Spinal cord (tissue), 10 donors: Measurements from ENCODE around the gene LLGL2. TPM values are rescaled to one million over a fixed set of nuclear protein-coding genes. Genes with fewer than 3 reads are reported as not detected.

Source experiments
- DNase-seq, 6 donors: peaks; one replicate each; pipeline versions ENCODE4 v3.0.0 to v3.0.0-alpha.2; 2013 to 2015; ENCODE audit warnings: low spot score in 6 of 6, low read depth in 4 of 6
- H3K27ac ChIP-seq: one replicate; pipeline ENCODE4 v1.5.1; 2013; ENCODE audit warnings: low read depth, low read length, control low read depth
- H3K27me3 ChIP-seq: one replicate; pipeline ENCODE4 v1.6.1; 2013; ENCODE audit warnings: low read length; ENCODE audit not compliant: control insufficient read depth, insufficient read depth
- H3K36me3 ChIP-seq: one replicate; pipeline ENCODE4 v1.6.1; 2013; ENCODE audit warnings: low read length; ENCODE audit not compliant: control insufficient read depth, insufficient read depth
- H3K4me1 ChIP-seq: one replicate; pipeline ENCODE4 v1.6.1; 2013; ENCODE audit warnings: low read length; ENCODE audit not compliant: control insufficient read depth, insufficient read depth
- H3K4me3 ChIP-seq: one replicate; pipeline ENCODE4 v1.5.1; 2013; ENCODE audit warnings: low read depth, low read length, control low read depth
- H3K9me3 ChIP-seq: one replicate; pipeline ENCODE4 v1.6.1; 2013; ENCODE audit warnings: low read length; ENCODE audit not compliant: control insufficient read depth, insufficient read depth
- WGBS: methylation state at CpG from one replicate; pipeline ENCODE4 v1.1.5; 2013; ENCODE audit warnings: missing lambda C conversion rate; ENCODE audit not compliant: insufficient coverage; 5-methylcytosine and 5-hydroxymethylcytosine counted together
- polyA plus RNA-seq, 2 donors: library from polyadenylated mRNA; unstranded; fragments of 120-200 nt; gene quantifications; one replicate each; pipeline ENCODE4 v1.2.1, GENCODE V29; 2013; ENCODE audit not compliant: insufficient read length in 2 of 2
- total RNA-seq, 2 donors: library from RNA; depleted of rRNA in 1 of 2; stranded (reverse); fragments of 120-200 nt in 1 of 2; fragments of >200 nt in 1 of 2; gene quantifications; one replicate each; pipeline versions ENCODE4 v1.2.3 to v1.2.4, GENCODE V29; 2013 to 2014
- donor health status: healthy.

LLGL2 gene
- total and polyA plus RNA-seq, 4 donors = 2.0 to 9.9 (median 5.7) TPM

DNA sequence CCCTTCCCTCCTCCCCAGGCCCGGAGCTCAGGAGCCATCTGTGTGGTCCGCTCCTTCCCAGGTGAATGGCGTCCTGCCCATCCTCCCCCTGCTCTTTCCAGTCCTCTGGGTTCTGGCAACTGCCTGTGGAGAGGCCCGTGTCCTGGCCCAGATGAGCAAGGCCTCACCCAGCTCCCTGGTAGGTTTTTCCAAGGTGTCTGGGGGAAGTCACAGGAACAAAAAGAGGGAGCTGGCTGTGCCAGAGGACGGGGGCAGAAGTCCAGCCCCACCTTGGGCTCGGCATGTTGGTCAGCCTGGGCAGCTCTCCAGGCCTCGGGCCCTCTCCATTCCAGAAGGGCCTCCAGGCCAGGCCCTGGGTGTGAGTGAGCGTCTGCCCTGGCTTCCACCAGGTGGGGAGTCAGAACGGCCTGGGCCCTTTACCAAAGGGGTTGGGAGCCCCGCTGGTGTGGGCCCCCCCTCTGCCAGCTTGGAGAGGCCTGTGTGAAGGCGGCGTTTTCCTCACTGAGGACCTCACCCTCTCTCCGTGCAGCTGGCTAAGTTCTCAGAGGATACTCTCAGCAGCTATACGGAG is 35.2 kb upstream of the LLGL2 start:
- H3K4me1 ChIP-seq = peaks cover 36% of the 10 kb centered on the region
- H3K27ac ChIP-seq = no peak overlapping the region
- WGBS = 80% methylated on average over 14 of the region's 14 CpGs
- no peaks in the 10 kb centered on the region for H3K9me3 ChIP-seq
- no peak for DNase-seq
- H3K4me3 ChIP-seq = no peak overlapping the region
- no peaks in the 10 kb centered on the region for H3K27me3 ChIP-seq
- H3K36me3 ChIP-seq = peaks cover 97% of the 10 kb centered on the region

DNA sequence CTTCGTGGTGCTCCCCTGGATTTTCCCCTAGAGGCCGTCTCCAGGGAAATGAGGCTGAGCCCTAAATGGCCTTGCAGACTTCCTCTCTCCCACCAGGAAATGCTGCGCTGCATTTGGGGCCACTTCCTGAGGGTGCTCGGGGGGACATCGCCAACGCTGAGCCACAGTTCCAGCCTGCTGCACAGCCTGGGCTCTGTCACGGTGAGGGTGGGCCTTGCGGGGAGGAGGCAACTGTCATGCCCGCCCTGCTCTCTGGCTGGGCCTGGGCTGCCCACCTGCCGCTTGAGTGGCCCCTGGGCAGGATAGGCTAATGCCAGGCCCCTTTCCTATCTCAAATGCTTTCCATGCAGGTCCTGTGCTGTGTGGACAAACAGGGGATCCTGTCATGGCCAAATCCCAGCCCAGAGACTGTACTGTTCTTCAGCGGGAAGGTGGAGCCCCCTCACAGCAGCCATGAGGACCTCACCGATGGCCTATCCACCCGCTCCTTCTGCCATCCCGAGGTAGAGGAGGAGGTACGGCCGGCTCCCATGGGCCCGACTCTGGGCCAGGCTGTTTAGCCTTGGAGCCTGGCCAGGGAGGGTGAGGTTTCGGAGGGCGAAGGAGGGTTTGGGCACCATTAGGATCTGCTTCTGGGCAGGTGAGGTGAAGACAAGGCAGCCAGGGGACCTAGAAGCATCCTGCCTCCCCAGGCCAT is 34.4 kb upstream of the LLGL2 start:
- 92% methylated on average over 19 of the region's 19 CpGs for WGBS
- Histone ChIP-seq H3K36me3 (peaks cover 97% of the 10 kb centered on the region), H3K27me3 (no peaks in the 10 kb centered on the region), H3K27ac (no peak overlapping the region), H3K4me1 (peaks cover 27% of the 10 kb centered on the region), H3K9me3 (no peaks in the 10 kb centered on the region), H3K4me3 (no peak overlapping the region)
- no peak for DNase-seq

DNA sequence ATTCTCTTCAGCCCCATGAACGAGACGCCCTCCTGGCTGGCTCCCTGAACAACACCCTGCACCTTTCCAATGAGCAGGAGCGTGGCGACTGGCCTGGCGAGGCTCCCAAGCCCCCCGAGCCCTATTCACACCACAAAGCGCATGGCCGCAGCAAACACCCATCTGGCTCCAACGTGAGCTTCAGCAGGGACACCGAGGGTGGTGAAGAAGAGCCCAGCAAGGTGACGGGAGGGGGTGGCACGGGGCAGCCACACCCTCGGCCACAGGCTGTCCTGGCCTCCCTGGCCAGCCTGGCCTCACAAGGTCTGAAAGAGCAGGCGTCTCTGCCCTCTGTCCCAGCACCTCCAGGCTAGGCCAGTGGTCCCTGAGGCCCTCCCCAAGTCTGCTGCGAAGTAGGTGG is 33.8 kb upstream of the LLGL2 start:
- 86% methylated on average over 11 of the region's 15 CpGs for WGBS
- no peaks in the 10 kb centered on the region for H3K9me3 ChIP-seq
- peaks cover 97% of the 10 kb centered on the region for H3K36me3 ChIP-seq
- no peak overlapping the region for H3K27ac ChIP-seq
- no peak overlapping the region for H3K4me3 ChIP-seq
- peaks cover 22% of the 10 kb centered on the region for H3K4me1 ChIP-seq
- no peaks in the 10 kb centered on the region for H3K27me3 ChIP-seq
- no peak for DNase-seq

DNA sequence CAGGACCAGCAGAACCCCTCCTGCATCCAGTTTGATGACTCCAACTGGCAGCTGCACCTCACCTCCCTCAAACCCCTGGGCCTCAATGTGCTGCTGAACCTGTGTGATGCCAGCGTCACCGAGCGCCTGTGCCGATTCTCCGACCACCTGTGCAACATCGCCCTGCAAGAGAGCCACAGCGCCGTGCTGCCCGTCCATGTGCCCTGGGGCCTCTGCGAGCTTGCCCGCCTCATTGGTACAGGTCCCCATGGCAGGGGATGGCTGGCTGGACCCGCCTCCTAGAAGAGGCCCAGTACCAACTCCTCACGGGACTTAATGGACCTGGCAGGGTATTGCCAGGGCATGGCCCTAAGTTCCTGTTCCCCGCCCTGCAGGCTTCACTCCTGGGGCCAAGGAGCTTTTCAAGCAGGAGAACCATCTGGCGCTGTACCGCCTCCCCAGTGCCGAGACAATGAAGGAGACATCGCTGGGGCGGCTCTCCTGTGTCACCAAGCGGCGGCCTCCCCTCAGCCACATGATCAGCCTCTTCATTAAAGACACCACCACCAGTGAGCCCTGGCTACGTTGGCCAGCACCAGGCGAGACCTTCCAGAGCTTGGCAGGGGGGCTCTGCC is 32.8 kb upstream of the LLGL2 start:
- H3K4me3 ChIP-seq = no peak overlapping the region
- 84% methylated on average over 23 of the region's 23 CpGs for WGBS
- no peak overlapping the region for H3K27ac ChIP-seq
- no peaks in the 10 kb centered on the region for H3K27me3 ChIP-seq
- peaks cover 100% of the 10 kb centered on the region for H3K36me3 ChIP-seq
- no peaks in the 10 kb centered on the region for H3K9me3 ChIP-seq
- peaks cover 16% of the 10 kb centered on the region for H3K4me1 ChIP-seq
- DNase-seq = no peak

DNA sequence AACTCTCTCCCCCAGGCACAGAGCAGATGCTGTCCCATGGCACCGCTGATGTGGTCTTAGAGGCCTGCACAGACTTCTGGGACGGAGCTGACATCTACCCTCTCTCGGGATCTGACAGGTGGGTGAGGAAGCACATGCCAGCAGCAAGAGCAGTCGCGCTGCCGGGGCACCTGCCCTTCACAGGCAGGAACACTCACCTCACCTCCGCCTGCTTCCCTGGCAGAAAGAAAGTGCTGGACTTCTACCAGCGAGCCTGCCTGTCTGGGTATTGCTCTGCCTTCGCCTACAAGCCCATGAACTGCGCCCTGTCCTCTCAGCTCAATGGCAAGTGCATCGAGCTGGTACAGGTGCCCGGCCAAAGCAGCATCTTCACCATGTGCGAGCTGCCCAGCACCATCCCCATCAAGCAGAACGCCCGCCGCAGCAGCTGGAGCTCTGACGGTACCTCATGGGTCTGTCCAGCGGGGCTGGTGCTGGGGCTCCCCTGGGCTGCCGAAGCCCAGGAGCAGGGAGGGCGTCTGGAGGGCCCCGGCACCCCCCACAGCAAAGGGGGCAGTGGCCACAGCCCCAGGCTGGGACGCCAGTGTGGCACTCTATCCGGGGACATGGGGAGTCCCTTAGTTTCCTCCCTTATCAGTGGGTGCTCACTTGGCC is 31.9 kb upstream of the LLGL2 start:
- 98% methylated on average over 23 of the region's 23 CpGs for WGBS
- peaks cover 19% of the 10 kb centered on the region for H3K4me1 ChIP-seq
- H3K9me3 ChIP-seq = no peaks in the 10 kb centered on the region
- no peaks in the 10 kb centered on the region for H3K27me3 ChIP-seq
- no peak overlapping the region for H3K4me3 ChIP-seq
- DNase-seq = no peak
- no peak overlapping the region for H3K27ac ChIP-seq
- peaks cover 100% of the 10 kb centered on the region for H3K36me3 ChIP-seq

DNA sequence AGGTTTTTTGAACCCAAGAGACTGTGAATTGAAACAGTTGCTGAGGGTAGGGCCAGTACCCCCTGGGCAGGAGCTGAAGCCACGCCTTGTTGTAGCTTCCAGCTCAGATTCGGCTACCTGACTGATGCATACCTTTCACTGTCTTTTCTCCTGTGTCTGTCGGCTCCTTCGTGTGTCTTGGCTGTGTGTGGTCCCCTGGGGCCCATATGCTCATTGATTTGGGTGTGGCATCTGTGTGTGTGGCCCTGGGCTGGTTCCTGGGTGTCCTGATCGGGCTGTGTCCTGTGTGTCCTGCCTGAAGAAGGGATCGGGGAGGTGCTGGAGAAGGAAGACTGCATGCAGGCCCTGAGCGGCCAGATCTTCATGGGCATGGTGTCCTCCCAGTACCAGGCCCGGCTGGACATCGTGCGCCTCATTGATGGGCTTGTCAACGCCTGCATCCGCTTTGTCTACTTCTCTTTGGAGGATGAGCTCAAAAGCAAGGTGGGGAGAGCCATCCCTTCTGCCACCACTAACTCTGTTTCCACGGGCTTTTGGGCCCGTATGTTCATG is 31.1 kb upstream of the LLGL2 start:
- no peaks in the 10 kb centered on the region for H3K27me3 ChIP-seq
- no peak overlapping the region for H3K27ac ChIP-seq
- no peak overlapping the region for H3K4me3 ChIP-seq
- no peaks in the 10 kb centered on the region for H3K9me3 ChIP-seq
- peaks cover 24% of the 10 kb centered on the region for H3K4me1 ChIP-seq
- 95% methylated on average over 11 of the region's 14 CpGs for WGBS
- no peak for DNase-seq
- H3K36me3 ChIP-seq = peaks cover 100% of the 10 kb centered on the region

DNA sequence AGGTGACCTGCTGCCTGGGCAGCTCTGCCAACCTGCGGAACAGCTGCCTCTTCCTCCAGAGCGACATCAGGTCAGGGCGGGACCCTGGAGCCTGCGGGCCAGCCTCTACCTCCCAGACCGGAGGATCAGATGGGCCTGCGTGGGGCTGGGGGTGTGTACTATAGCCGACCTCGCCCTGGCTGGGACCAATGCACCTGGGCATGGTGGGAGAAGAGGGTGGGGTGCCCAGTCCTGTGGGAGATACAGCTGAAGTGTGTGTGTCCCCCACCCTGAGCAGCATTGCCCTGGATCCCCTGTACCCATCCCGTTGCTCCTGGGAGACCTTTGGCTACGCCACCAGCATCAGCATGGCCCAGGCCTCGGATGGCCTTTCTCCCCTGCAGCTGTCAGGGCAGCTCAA is 29.5 kb upstream of the LLGL2 start:
- no peak for DNase-seq
- H3K9me3 ChIP-seq = no peaks in the 10 kb centered on the region
- H3K4me3 ChIP-seq = no peak overlapping the region
- H3K27ac ChIP-seq = no peak overlapping the region
- H3K27me3 ChIP-seq = no peaks in the 10 kb centered on the region
- 95% methylated on average over 10 of the region's 11 CpGs for WGBS
- H3K36me3 ChIP-seq = peaks cover 100% of the 10 kb centered on the region
- H3K4me1 ChIP-seq = peaks cover 31% of the 10 kb centered on the region

DNA sequence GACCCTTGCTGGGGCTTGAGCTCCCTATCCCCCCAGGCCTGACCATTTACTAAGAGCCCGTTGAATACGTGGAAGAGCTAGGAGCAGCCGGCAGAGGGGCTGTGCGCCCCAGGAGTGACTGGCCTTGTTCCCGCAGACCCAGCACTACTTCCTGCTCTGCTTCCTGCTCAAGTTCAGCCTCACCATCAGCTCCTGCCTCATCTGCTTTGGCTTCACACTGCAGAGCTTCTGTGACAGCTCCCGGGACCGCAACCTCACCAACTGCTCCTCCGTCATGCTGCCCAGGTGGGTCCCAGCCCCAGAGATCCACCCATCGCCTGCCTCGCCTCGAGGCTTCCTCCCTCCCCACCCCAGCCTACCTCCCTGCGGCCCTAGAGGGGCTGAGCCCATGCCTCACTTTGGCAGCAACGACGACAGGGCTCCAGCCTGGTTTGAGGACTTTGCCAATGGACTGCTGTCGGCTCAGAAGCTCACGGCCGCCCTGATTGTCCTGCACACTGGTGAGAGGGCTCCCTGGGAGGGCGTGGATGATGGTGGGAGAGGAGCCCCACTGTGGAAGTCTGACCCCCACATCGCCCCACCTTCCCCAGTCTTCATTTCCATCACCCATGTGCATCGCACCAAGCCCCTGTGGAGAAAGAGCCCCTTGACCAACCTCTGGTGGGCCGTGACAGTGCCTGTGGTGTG is 27.3 kb upstream of the LLGL2 start:
- peaks cover 100% of the 10 kb centered on the region for H3K36me3 ChIP-seq
- H3K9me3 ChIP-seq = no peaks in the 10 kb centered on the region
- H3K4me3 ChIP-seq = no peak overlapping the region
- no peak overlapping the region for H3K27ac ChIP-seq
- no peak for DNase-seq
- WGBS = 86% methylated on average over 17 of the region's 21 CpGs
- H3K27me3 ChIP-seq = no peaks in the 10 kb centered on the region
- peaks cover 49% of the 10 kb centered on the region for H3K4me1 ChIP-seq

DNA sequence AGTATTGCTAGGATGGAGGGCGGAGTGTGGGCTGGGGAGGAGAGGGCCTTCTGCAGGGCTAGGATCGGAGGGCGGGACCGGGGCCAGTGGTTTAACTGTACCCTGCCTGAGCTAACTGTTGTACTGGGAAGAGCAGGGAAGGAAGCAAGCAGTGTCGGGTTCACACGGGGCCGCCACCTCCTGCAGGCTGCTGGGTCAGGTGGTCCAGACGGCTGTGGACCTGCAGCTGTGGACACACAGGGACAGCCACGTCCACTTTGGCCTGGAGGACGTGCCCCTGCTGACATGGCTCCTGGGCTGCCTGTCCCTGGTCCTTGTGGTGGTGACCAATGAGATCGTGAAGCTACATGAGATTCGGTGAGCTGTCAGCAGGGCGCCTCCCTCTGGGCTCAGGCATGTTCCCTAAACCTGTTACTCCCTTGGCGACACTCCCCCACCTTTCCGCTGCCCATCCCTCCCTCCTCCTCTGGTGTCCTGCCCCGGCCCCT is 26.7 kb upstream of the LLGL2 start:
- WGBS = 62% methylated on average over 16 of the region's 16 CpGs
- H3K27ac ChIP-seq = no peak overlapping the region
- H3K4me1 ChIP-seq = peaks cover 49% of the 10 kb centered on the region
- no peaks in the 10 kb centered on the region for H3K27me3 ChIP-seq
- no peak for DNase-seq
- H3K9me3 ChIP-seq = no peaks in the 10 kb centered on the region
- H3K36me3 ChIP-seq = peaks cover 100% of the 10 kb centered on the region
- no peak overlapping the region for H3K4me3 ChIP-seq
